Activated CD4-positive, alpha-beta T cell treated with anti-CD3 and anti-CD28 coated beads, Interleukin-2, amount 50 U/mL, for 4 hours (primary cell): Measurements from ENCODE around the gene TSR3.

Source experiments
- DNase-seq, 2 experiments: peaks; one replicate each; pipeline ENCODE4 v3.0.0-alpha.2; 2020

TSR3 gene

GRCh38 chr16:1377406-1378010 lies 25.8 kb upstream of the TSR3 start:
- no peak for DNase-seq

GRCh38 chr16:1375741-1376410 lies 24.2 kb upstream of the TSR3 start:
- DNase-seq = no peak

DNA sequence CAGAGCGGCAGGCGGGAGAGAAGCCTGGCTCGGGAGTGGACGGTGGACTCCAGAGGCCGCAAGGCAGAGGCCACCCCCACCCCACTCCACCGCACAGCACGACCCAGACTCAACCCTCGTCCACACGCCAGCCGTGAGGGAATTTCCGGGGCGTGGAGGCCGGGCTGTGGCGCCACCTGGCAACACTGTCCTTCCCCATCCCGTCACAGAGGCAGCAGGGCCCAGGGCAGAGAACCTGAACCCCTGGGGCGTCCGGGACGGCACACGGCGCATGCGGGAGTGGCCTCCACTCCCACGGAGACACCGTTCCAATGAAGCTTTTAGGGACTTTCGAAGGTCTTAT lies 23.6 kb upstream of the TSR3 start:
- DNase-seq = no peak

DNA sequence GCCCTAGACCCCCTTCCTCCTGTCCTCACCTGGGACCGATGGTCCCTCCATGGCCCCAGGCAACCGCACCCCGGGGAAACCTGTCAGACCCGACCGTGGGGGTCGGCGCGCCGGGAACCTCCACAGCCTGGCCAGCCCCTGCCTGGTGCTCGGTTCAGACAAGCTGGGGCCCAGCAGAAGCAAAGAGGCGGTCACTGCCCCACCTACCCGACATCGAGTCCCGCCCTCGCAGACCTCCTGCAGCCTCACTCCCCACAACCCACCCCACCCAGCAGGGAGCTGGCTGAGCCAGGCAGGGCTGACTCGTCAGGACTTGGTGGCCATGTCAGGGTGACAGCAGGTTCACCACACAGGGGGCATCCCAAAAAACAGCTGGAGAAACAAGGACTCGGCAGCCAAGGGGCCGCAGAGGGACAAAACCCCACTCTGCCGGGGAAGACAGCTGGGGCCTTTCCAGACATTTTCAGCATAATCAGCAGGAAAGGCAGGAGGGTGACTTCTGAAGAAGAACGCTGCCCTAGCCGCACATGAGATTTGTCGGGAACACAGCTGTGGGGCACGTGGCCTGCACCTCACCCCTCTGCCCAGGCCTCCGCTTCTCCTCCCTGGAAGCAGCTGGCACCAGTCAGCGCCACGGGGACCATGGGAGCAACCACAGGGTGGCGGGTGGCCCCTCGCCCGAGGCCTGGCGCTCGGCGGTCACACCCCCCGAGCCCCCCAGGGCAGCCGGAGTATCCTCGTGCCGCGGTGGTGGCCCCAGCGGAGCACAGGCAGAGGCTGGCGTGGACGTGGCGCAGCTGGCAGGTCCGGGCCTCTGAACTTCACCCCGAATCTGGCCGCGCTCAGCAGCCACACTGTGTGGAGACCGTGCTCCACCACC lies 23.0 kb upstream of the TSR3 start:
- DNase-seq = no peak

GRCh38 chr16:1372292-1372950 lies 20.7 kb upstream of the TSR3 start:
- no peak for DNase-seq

- no peak for DNase-seq
Measured at GRCh38 chr16:1371054-1371978, 19.6 kb upstream of the TSR3 start.

GRCh38 chr16:1367486-1368174 lies 16.0 kb upstream of the TSR3 start:
- no peak for DNase-seq

DNA sequence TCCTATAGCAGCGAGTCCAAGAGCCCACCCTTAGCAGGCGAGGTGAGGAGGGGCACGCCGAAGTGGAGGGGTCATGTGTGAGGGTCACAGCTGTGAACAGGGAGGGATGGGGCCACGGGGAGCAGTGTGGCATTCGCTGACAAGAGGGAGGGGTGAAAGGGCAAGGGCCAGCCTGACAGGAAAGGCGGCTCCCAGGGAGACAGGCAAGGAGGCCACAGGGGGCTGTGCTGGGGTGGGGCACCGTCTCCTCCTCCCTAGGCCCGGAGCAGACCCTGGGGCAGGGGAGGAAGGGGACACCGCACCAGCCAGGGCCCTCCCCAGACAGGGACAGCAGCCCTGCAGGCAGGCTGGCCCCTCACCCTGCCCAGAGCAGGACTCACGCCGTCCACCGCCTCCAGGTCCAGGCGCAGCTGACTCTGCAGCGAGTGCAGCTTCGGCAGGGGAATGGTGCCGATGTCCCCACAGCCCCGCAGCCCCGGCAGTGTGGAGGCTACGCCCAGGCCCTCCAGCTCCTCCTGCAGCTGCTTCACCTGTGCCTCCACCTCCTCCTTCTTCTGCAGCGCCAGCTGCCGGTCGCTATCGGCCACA lies 15.1 kb upstream of the TSR3 start:
- no peak for DNase-seq

GRCh38 chr16:1366060-1366711 lies 14.5 kb upstream of the TSR3 start:
- DNase-seq = no peak

DNA sequence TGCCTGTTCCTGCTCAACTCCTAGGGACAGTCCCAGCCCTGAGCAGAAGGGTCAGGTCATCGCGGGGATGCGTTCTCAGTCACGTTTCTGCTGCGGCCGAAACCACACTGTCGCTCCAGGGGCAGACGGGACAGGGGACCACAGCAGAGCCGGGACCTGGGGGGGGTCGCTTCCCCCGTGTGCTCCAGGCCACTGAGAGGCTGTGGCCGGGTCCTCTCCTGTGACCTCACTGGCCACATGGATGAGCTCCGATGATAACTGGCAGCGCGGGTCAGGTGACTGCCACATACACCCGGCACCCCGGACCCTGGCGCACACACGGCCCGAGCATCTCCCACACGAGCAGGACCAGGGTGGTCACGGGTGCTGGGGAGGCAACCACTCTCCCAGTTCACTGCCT lies 12.8 kb upstream of the TSR3 start:
- no peak for DNase-seq

DNA sequence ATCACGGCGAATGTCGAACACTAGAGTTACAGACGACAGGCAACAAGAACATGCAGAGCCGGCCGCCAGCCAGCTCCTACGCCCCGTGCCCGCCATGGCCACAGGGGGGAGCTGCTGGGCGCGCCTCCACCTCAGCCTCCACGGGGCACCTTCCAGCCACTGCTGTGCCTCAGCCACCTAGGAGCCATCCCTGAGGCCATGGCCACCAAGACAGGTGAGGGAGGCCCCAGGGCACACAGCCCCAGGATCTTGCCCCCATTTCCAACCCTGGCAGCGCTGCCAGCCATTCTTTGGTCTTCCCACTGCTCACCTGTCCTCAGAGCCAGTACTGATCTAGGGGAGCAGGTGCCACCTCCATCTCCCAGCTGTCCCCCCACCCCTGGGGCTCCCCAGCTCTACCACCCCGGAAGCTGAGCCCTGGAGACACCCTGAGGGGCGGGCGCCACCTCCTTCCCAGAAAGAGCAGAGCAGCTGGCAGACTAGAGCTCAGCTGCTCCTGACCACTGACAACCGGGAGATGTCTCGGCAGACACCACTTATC lies 11.9 kb upstream of the TSR3 start:
- DNase-seq = peak; percentile 59 to 60

- no peak for DNase-seq
Measured at GRCh38 chr16:1362807-1363206, 11.1 kb upstream of the TSR3 start.

DNA sequence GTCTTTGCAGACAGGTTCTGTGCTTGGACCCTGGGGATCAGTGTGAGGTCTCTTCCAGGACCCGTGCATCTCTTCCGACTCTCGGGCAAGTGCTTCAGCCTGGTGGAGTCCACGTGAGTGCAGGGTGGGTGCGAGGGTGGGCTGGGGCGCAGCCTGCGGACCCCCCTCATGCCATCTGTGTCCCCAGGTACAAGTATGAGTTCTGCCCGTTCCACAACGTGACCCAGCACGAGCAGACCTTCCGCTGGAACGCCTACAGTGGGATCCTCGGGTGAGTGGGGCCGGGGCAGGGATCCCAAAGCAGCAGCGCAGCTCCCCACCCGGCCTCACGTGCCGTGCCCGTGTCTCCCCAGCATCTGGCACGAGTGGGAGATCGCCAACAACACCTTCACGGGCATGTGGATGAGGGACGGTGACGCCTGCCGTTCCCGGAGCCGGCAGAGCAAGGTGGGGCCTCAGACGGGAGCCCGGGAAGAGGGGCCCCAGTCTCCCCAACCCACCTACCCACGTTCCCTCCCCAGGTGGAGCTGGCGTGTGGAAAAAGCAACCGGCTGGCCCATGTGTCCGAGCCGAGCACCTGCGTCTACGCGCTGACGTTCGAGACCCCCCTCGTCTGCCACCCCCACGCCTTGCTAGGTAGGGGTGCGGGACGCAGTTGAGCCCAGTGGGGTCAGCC lies 10.1 kb upstream of the TSR3 start:
- no peak for DNase-seq

DNA sequence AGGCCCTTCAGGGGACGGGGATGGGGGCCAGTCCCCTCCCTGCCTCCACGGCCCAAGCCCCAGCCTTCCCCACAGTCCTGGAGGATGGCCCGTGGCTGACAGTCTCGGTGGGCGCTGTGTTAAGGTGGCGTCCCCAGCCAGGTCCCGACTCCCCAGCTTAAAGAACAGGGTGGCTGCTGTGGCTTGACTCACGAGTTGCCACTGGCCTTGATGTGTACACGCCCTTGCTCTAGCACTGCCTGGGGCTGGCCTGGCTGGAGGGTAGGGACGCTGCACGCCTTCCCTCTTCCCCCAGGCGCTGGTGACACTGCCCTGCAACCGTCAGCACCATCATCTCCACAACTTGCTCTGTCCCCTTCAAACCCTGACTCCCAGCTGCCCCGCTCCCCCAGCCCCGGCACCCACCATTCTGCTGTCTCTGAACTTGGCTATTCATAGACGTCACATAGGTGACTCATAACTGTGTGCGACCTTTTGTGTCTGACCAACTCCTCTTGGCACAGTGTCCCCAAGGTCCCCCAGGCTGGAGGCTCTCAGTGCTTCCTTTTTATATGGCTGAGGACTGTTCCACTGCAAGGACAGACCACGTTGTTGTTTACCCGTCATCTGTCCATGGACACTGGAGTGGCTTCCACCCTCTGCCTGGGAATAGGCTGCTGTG lies 6.4 kb upstream of the TSR3 start:
- no peak for DNase-seq

DNA sequence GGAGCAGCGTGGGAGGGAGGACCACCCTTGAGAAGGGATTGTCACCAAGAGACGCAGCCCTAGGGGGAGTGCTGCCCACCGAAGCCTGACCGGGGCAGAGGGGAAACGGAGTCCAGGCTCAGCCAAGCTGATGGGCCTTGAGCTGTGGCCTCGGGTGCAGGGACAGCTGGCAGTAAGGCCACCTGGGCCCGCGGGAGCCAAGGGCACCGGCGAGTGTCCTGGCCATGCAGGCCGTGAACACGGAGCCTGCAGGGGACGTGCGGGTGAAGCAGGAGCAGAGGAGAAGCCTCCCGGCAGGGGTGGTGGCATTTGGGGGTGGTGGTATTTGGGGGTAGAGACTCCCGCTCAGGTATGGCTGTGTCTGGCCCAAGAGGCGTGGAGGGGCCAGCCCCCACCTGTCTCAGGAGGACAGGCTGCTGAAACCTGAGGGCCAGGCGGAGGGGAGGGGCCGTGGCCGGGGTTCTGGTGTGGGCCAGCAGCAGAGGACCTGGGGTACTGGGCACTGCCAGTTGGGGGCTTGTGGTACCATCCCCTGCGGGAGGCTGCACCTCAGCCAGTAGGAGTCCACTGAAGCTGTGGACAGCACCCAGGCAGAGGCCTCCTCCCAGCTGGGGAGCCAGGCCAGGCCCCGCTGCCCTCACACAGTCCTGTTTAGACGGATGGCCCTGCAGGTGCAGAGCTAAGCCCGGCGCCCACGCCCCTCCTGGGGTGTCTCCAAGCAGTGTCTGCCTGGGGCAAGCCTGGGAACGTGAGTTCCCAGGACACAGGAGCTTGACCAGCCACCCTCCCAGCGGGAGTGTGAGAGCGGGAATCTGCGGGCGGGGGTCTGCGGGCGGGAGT lies 4.6 kb upstream of the TSR3 start:
- DNase-seq = no peak

DNA sequence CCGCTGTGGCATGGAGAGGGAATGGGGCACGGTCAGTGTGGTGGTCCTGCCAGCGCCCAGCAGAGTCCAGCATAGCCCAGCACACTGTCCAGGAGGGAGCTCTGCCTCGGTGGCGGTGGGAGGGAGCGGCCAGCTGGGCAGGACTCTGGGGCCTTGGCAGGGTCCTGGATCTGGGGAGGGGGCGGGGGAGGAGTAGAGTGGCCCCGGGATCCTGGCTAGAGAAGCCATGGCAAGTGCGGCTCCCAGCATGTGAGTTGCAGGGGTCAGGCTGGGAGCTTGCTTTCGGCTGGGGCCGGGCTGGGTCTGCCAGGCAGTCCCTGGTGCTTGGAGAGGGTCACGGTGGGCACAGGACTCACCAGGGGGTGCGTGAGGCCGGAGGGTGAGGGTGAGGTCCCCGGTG lies 3.9 kb upstream of the TSR3 start:
- no peak for DNase-seq

GRCh38 chr16:1354815-1355540 lies 3.3 kb upstream of the TSR3 start:
- DNase-seq = no peak

DNA sequence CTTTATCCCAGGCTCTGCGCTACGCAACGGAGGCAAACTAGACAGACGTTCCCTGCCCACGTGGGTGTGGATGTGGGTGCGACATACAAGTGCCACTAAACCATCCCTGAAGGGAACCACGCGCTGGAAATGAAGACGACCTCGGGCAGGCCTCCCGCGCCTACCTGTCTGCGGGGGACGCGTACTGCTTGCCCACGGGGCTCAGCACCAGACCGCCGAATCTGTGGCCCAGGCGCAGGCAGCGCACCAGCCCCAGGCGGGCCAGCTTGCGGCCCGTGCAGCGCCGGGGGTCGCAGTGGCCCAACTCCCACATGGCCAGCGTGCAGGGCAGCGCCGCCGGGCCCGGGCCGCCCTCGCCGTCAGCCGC lies 480 bp downstream of the TSR3 start:
- peak in 1 of 2 experiments; percentile 14 for DNase-seq
